ENCODE results near the gene DMRTB1.
"Not testable (repeated sequence)": the region's sequence is repeated elsewhere in the genome, so short reads cannot be mapped to it uniquely, and the experiment has no call there.

The DMRTB1 gene

GRCh38 chr1:53459321-53460175 is at the start of gene DMRTB1:
TSS of gene DMRTB1 (plus strand) at chr1:53459399. CDS start at chr1:53459454, 55 bp downstream.
- DNase-seq, result no peak

GRCh38 chr1:53409695-53410094 is 49.5 kb upstream of the DMRTB1 start:
- DNase-seq, result no peak

DNA sequence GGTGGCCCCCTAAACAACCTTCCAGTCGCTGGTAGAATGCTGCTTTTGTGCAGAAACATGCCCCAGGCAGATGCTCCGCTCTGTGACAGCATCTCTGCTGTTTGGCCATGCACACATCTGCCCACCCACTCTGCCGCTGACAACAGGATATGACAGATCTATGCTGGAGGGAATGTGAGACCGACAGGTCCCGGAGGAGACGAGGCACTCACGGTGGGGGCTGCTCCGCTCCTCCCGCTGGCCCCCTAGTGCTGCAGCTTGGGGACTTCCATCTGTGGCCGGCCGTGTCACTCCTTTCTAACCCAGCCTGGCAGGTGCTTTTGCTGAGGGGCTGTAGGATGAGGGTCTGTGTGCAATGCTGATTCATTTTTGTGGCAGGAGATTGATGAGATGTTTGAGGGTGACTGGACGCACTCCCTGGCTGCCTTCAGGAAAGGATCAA is 49.1 kb upstream of the DMRTB1 start:
- no peak for DNase-seq

- no peak for DNase-seq
These were observed 48.5 kb upstream of the DMRTB1 start for GRCh38 chr1:53410701-53411100.

DNA sequence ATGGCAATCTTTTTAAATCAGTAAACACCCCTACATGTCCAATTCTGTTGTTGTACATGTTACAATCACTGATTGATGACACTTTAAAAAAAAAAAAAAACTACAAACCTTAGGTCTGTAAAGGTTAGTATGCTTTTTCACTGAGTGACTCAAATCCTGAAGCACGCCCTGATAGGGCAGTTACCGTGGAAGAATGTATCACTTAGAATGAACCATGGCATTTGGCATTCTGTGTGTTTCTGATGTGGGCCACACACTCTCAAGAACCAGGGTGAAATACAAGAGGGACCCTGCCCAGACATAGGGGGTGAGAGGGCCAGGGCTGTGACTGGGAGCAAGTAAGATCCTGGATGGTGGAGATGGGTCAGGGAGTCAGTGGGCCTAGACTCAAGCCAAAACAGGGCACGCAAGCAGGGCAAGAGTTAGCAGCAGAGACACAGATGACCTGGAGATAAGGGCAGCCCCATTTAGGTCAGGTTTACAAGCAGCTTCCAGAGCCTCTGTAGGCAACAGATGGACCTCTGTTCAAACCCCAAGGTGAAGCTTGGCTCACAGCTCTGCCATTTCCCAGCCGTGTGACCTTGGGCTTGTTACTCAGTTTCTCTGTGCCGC is 47.6 kb upstream of the DMRTB1 start:
- no peak for DNase-seq

DNA sequence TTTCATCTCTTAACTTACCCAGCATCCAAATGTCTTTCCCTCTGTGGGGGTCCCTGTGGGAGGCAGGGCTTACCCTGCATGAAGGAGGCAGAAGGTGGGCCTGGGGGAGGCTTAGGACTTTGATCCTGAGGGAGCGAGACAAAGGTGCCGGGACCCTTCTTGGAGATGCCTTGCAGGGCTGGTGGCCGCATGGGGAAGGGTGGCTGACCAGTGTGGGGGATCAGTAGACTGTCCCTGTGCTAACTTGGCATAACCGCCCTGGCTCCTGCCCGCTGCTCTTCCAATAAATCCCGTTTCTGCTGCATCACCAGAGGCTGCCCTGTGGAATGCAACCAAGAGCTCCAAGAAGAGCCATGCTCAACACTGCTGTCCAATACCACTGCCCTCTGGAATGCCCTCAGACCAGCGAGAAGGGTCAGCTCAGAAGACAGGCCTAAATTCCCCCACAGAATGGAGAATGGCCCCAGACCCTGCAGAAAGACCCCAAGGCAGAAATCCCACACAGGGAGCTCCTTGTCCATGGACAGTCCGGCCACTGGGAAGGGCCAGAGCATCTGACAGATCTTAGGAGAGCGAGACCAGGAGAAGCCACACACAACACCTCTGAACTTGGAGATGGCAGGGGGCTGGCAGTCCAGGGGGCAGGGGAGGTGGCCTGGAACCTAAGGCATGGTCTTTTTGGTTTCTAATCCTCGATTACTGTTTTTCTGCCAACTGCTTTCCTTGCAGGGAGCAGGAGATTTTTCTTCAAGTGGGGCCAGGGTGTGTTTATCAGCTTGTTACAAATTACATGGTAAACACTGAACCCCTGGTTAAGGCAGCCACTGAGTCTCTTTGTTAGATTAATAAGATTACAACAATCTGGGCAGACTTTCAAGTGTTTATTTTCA is 46.7 kb upstream of the DMRTB1 start:
- DNase-seq, result no peak

DNA sequence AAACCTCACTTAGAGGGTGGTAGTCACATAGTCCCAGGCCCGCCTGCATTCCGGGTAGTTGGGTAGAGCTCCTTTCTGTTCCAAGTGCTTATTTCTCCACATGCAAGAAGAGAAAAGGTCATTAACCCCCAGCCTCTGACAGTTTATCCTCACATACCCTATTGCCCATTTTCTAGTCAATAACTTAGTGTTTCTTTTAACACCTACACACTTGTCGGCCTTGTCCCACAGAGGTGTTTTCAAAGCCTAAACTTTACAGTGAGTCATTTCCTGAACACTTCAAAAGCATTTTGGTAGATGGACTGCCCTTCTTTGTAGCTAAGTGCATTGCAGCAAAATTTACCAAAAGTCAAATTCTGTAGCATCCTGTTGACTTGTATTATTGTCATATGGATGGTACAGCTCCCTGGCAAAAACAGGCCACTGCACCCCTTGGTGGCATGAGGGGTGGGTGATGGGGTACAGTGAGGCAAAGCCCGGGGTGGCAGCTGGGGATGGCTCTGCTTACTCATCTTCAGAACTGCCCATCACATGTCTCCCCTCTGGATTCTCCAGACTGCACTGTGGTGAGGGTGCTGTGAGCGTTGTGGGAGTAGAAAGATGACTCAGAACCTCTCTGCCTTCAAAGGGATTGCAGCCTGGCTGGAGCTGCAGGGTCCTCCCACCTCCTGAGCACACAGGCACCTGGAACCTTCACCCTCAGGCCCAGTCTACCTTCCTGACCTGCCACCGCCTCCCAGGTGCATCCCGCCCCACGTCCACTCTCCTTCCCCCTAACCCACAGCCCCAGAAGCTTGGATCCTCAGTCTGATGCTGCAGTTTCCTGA is 45.8 kb upstream of the DMRTB1 start:
- DNase-seq, result no peak

GRCh38 chr1:53414632-53415031 is 44.6 kb upstream of the DMRTB1 start:
- DNase-seq, result no peak

DNA sequence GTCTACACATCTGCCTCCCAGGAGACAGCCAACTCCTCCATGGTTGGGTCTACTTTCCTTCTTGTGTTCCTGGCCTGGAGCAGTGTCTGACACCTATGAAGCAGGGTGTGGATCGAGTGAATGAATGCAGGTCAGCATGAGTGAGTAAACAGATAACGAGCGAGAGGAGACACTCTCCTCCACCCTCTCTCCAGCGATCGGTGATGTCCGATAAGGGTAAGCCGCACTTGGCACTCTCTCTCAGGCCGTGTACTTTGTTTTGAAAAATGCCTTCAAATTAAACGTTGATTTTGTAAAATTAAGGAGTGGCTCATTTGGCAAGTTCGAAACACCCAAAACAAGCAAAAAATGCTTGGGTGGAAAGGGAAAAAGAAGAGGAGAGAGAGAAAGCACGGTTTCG is 43.8 kb upstream of the DMRTB1 start:
- DNase-seq, result no peak

- no peak for DNase-seq
These were observed 42.9 kb upstream of the DMRTB1 start for GRCh38 chr1:53416269-53416813.

DNA sequence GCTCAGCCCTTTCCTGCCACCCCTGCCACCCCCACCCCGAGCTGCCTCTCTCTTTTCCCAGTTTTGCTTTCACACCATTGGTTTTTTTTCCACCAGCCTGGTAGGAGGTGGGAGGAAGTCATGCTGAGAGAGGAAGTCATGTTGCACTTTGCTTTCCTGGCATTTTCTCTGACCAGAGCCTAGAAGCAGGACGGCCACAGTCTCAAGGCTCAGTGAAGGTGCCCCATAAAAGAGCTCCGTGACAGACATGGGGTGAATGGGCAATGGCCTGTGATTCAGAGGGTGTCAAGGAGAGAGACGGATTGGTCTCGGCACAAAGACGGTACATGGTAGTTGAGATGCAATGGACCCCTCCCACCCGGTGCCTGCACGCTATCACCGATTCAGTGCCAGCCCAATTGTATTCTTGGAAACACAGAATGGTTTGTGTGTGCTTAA is 42.1 kb upstream of the DMRTB1 start:
- no peak for DNase-seq

- DNase-seq, result no peak
These were observed 40.2 kb upstream of the DMRTB1 start for GRCh38 chr1:53419034-53419433.

GRCh38 chr1:53420341-53420740 is 38.9 kb upstream of the DMRTB1 start:
- DNase-seq, result no peak

DNA sequence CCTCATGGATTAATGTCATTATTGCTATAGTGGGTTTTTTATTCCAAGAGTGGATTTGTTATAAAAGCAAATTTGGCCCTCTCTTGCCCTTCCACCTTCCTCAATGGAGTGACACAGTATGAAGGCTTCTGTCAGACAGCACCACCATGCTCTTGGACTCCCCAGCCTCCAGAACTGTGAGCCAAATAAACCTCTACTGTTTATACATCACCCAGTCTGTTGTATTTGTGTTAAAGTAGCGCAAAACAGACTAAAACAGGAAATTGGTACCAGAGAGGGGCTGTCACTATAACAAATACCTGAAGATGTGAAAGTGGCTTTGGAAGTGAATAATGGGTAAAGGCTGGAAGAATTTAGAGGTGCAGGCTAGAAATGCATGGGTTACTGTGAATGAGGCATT is 38.0 kb upstream of the DMRTB1 start:
- no peak for DNase-seq

- DNase-seq, result no peak
These were observed 28.9 kb upstream of the DMRTB1 start for GRCh38 chr1:53430261-53430660.

DNA sequence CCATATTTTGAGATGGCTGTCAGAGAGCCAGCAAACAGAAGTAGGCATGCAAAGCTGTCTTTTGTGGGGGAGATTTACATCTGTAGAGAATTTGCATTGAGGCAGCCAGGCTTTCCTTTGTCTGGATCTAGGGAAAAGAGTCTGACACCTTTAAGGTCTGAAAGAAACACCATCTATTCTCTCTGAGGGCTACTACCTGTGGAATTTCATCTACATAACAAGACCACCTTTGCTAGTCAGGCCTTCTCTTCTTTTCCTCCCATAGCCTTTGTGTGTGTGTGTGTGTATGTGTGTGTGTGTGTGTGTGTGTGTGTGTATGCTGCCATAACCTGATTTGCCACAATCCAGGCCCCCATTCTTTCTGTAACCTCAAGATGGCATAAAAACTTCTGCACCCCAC is 28.4 kb upstream of the DMRTB1 start:
- no peak for DNase-seq

DNA sequence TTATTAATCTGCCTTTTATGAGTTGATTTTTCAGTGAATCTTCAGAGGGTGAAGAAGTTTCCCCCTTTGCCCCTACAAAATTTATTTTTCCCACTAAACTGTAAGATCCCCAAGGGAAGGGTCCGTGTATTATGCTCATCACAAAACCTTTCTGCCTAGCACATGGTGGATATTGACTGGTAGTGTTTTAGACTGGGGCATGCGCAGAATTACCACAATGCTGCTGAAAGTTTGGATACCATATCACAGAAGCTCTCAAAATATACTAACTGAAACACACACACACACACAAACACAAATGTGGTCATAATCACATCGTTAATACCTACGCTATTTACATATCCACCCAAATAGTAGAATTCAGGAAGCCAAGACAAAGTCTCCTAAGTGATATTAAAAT is 28.0 kb upstream of the DMRTB1 start:
- no peak for DNase-seq

DNA sequence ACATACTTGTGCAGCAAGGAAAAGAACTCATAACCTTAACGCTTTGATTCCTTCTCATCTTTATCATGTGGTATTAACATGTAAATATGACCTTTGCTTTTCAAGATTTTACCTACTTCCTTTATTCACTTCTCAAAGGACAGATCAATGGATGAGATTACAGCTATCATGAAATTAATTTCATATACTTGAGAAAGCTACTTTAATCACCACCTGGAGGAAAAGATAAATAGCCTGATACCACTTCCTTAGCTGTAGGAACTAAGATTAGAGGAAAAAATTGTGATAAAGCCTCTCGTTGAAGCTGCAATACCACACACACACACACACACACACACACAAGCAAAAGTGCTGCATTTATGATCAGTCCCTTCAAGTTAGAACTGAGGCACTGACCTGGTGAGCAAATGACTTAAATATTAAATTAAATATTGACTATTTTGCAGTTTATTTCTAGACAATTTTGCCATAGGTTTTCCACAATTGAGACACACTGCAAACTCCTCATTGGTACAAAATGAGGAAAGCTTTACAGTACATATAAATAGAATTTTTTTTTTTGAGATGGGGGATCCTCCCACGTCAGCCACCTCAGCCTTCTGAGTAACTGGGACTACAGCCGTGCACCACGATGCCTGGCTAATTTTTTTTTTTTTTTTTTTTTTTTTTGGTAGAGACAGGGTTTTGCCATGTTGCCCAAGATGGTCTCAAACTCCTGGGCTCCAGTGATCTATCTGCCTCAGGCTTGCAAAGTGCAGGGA is 27.2 kb upstream of the DMRTB1 start:
- no peak for DNase-seq

- DNase-seq, result no peak
These were observed 26.6 kb upstream of the DMRTB1 start for GRCh38 chr1:53432611-53433010.

GRCh38 chr1:53434405-53435007 is 24.7 kb upstream of the DMRTB1 start:
- DNase-seq, result not testable (repeated sequence)

GRCh38 chr1:53435151-53435550 is 24.0 kb upstream of the DMRTB1 start:
- no peak for DNase-seq
